ENCODE measurements around the gene KLC1.

GRCh38 chr14:103711516-103712431, 82.8 kb downstream of the KLC1 start:
- TF ChIP-seq CTCF (IDR thresholded peaks at IDR 0.05; ENCODE audit: control extremely low read depth in 1 of 3, insufficient read depth in 1 of 3, low read depth in 1 of 3, low read length in 3 of 3) (no peak), EP300 (IDR thresholded peaks at IDR 0.05; ENCODE audit: borderline replicate concordance in 1 of 2, low read depth in 2 of 2, low read length in 2 of 2) (no peak), SIN3A (conservative IDR thresholded peaks at IDR 0.05 in 1 of 2, IDR thresholded peaks at IDR 0.05 in 1 of 2; ENCODE audit: low read depth in 1 of 2, low read length in 2 of 2) (no peak), POLR2AphosphoS5 (IDR thresholded peaks at IDR 0.05; ENCODE audit: low read depth, low read length) (no peak; the same call in 1 of the 2 replicates), KDM1A (IDR thresholded peaks at IDR 0.05; ENCODE audit: borderline replicate concordance, low read length) (no peak), CBX8 (IDR thresholded peaks at IDR 0.05; ENCODE audit: borderline replicate concordance, low read depth, low read length) (no peak), RFX5 (IDR thresholded peaks at IDR 0.05; ENCODE audit: borderline replicate concordance, low read depth, low read length) (no peak), SUZ12 (IDR thresholded peaks at IDR 0.05; ENCODE audit: low read length) (no peak), BCL11A (IDR thresholded peaks at IDR 0.05; ENCODE audit: low read depth in 2 of 2, low read length in 2 of 2) (no peak), YY1 (IDR thresholded peaks at IDR 0.05; ENCODE audit: low read depth, low read length) (no peak), USF2 (IDR thresholded peaks at IDR 0.05; ENCODE audit: low read length) (no peak)
